Activated T-cell treated with anti-CD3 and anti-CD28 coated beads for 1 hour (primary cell): Measurements from ENCODE around the gene ACSS1.

Experiments
- DNase-seq: peaks from one replicate; pipeline ENCODE4 v3.0.0-alpha.2; 2020; ENCODE audit warnings: low read depth

The ACSS1 gene

GRCh38 chr20:24971376-24972101 lies 86.4 kb downstream of the ACSS1 start:
- DNase-seq = no peak

GRCh38 chr20:24970754-24971153 lies 87.2 kb downstream of the ACSS1 start:
- no peak for DNase-seq

GRCh38 chr20:24970030-24970553 lies 87.8 kb downstream of the ACSS1 start:
- DNase-seq = no peak

GRCh38 chr20:24969186-24970029 lies 88.5 kb downstream of the ACSS1 start:
- no peak for DNase-seq

GRCh38 chr20:24968278-24968800 lies 89.6 kb downstream of the ACSS1 start:
- DNase-seq = no peak

GRCh38 chr20:24966317-24967012 lies 91.5 kb downstream of the ACSS1 start:
- no peak for DNase-seq

- no peak for DNase-seq
Observed at GRCh38 chr20:24965065-24965919, 92.6 kb downstream of the ACSS1 start.

GRCh38 chr20:24964506-24964840 lies 93.5 kb downstream of the ACSS1 start:
- DNase-seq = no peak

- DNase-seq = no peak
Observed at GRCh38 chr20:24963672-24964505, 94.0 kb downstream of the ACSS1 start.

GRCh38 chr20:24962510-24962909 lies 95.4 kb downstream of the ACSS1 start:
- DNase-seq = no peak

GRCh38 chr20:24962182-24962492 lies 95.8 kb downstream of the ACSS1 start:
- DNase-seq = no peak

- no peak for DNase-seq
Observed at GRCh38 chr20:24961384-24962181, 96.4 kb downstream of the ACSS1 start.

- DNase-seq = no peak
Observed at GRCh38 chr20:24960861-24961260, 97.1 kb downstream of the ACSS1 start.

- DNase-seq = no peak
Observed at GRCh38 chr20:24960302-24960801, 97.6 kb downstream of the ACSS1 start.

- DNase-seq = no peak
Observed at GRCh38 chr20:24959591-24960301, 98.2 kb downstream of the ACSS1 start.

GRCh38 chr20:24958506-24959385 lies 99.2 kb downstream of the ACSS1 start:
- DNase-seq = no peak

- DNase-seq = no peak
Observed at GRCh38 chr20:24957326-24958016, 100.5 kb downstream of the ACSS1 start.
